Measurements from ENCODE around the gene NIPSNAP2.
"Not testable (repeated sequence)": the region's sequence is repeated elsewhere in the genome, so short reads cannot be mapped to it uniquely, and the experiment has no call there.

The NIPSNAP2 gene

GRCh38 chr7:55964261-55965099, at the start of gene NIPSNAP2:
Gene NIPSNAP2, plus strand, starts transcription at chr7:55964585. Its CDS starts 25 bp downstream, at chr7:55964610.
- DNase-seq: peak; percentile 72

GRCh38 chr7:55917771-55918170, 46.6 kb upstream of the NIPSNAP2 start:
- DNase-seq: no peak

- DNase-seq: no peak
Measured at GRCh38 chr7:55928006-55928767, 36.2 kb upstream of the NIPSNAP2 start.

GRCh38 chr7:55931421-55932151, 32.8 kb upstream of the NIPSNAP2 start:
- no peak for DNase-seq

GRCh38 chr7:55939514-55940123, 24.8 kb upstream of the NIPSNAP2 start:
- DNase-seq: no peak

- DNase-seq: no peak
Measured at GRCh38 chr7:55946545-55946944, 17.8 kb upstream of the NIPSNAP2 start.

- peak; percentile 95 for DNase-seq
Measured at GRCh38 chr7:55951637-55952351, 12.6 kb upstream of the NIPSNAP2 start, which contains the start of gene MRPS17. Gene MRPS17, plus strand, starts transcription at chr7:55951877. Its CDS starts 1,319 bp downstream, at chr7:55953196.

GRCh38 chr7:55952352-55952671, 12.1 kb upstream of the NIPSNAP2 start:
- not testable (repeated sequence) for DNase-seq

GRCh38 chr7:55953707-55954475, 10.5 kb upstream of the NIPSNAP2 start:
- no peak for DNase-seq

GRCh38 chr7:55957190-55957589, 7.2 kb upstream of the NIPSNAP2 start:
- DNase-seq: no peak

GRCh38 chr7:55962014-55962413, 2.4 kb upstream of the NIPSNAP2 start:
- no peak for DNase-seq

GRCh38 chr7:55963584-55964168, 709 bp upstream of the NIPSNAP2 start:
- no peak for DNase-seq

- no peak for DNase-seq
Measured at GRCh38 chr7:55965100-55965470, 700 bp downstream of the NIPSNAP2 start.

- DNase-seq: no peak
Measured at GRCh38 chr7:55965805-55966421, 1.5 kb downstream of the NIPSNAP2 start.

- peak; percentile 52 for DNase-seq
Measured at GRCh38 chr7:55966851-55967250, 2.5 kb downstream of the NIPSNAP2 start.

- no peak for DNase-seq
Measured at GRCh38 chr7:55969391-55969790, 5.0 kb downstream of the NIPSNAP2 start.

GRCh38 chr7:55970561-55970960, 6.2 kb downstream of the NIPSNAP2 start:
- DNase-seq: no peak

GRCh38 chr7:55970978-55971377, 6.6 kb downstream of the NIPSNAP2 start:
- no peak for DNase-seq

- no peak for DNase-seq
Measured at GRCh38 chr7:55973747-55974250, 9.4 kb downstream of the NIPSNAP2 start.

GRCh38 chr7:55975988-55976633, 11.7 kb downstream of the NIPSNAP2 start:
- no peak for DNase-seq
